HEK293 (cell line): Measurements from ENCODE around the gene NCKAP5.
A peak's percentile ranks its signal among the peaks of the same experiment; 100 is the strongest.

ENCODE experiments used
- CTCF ChIA-PET: fragments of 350-600 bp; formaldehyde crosslinking; extraction: SDS; loops from one replicate; lab custom pipeline; 2021; ENCODE audit warnings: antibody characterized with exemption; lab: Yijun Ruan, JAX
- POLR2A ChIA-PET: fragments of 300-600 bp; formaldehyde crosslinking; extraction: SDS; loops from one replicate; lab custom pipeline; 2020; ENCODE audit warnings: antibody characterized with exemption, inconsistent platforms; lab: Yijun Ruan, JAX
- H3K27ac ChIP-seq: fragments of 200-500 bp; sonication (Bioruptor generic); 2 replicates; pipeline ENCODE4 v1.5.1; 2014; ENCODE audit warnings: low read depth, low read length, control low read depth, inconsistent platforms; ENCODE audit errors: extremely low read depth
- H3K36me3 ChIP-seq, 2 experiments: fragments of 200-500 bp in 1 of 2; sonication (Bioruptor generic) in 1 of 2; 1 replicate in 1 of 2; 2 replicates in 1 of 2; pipeline ENCODE4 v1.5.1; 2014 to 2017; ENCODE audit warnings: inconsistent platforms in 2 of 2, low read length in 2 of 2; ENCODE audit not compliant: control insufficient read depth in 2 of 2, insufficient read depth in 1 of 2
- H3K4me1 ChIP-seq: fragments of 200-500 bp; sonication (Bioruptor generic); 2 replicates; pipeline ENCODE4 v1.5.1; 2014; ENCODE audit warnings: mild to moderate bottlenecking, low read length, inconsistent platforms; ENCODE audit not compliant: control insufficient read depth, insufficient read depth
- H3K4me3 ChIP-seq: 2 replicates; pipeline ENCODE4 v1.5.1; 2011; ENCODE audit warnings: low read depth, mild to moderate bottlenecking, control low read depth, low read length, moderate library complexity
- H3K9me3 ChIP-seq: fragments of 200-500 bp; sonication (Bioruptor generic); 2 replicates; pipeline ENCODE4 v1.5.1; 2014; ENCODE audit warnings: low read depth, low read length, inconsistent platforms; ENCODE audit not compliant: control insufficient read depth, insufficient read depth
- FEZF1 ChIP-seq: fragments of 450-650 bp; formaldehyde crosslinking; IDR thresholded peaks from 2 replicates; pipeline ENCODE4 v1.5.1; 2016; ENCODE audit warnings: missing biosample characterization, missing genetic modification characterization
- GLI4 ChIP-seq: fragments of 450-650 bp; formaldehyde crosslinking; IDR thresholded peaks from 2 replicates; pipeline ENCODE4 v1.5.1; 2016; ENCODE audit warnings: missing biosample characterization, missing genetic modification characterization
- ZNF221 ChIP-seq: fragments of 450-650 bp; formaldehyde crosslinking; IDR thresholded peaks from 2 replicates; pipeline ENCODE4 v1.5.1; 2017; ENCODE audit warnings: missing biosample characterization, missing genetic modification characterization, borderline replicate concordance
- ZNF292 ChIP-seq: fragments of 450-650 bp; formaldehyde crosslinking; IDR thresholded peaks from 2 replicates; pipeline ENCODE4 v1.5.1; 2016; ENCODE audit warnings: low read depth, missing biosample characterization, missing genetic modification characterization, borderline replicate concordance
- ZNF335 ChIP-seq: fragments of 450-650 bp; formaldehyde crosslinking; conservative IDR thresholded peaks from 2 replicates; pipeline ENCODE4 v1.5.1; 2016; ENCODE audit warnings: missing biosample characterization, missing genetic modification characterization
- ZNF391 ChIP-seq: fragments of 450-650 bp; formaldehyde crosslinking; IDR thresholded peaks from 2 replicates; pipeline ENCODE4 v1.5.1; 2016; ENCODE audit warnings: low read depth, missing biosample characterization, missing genetic modification characterization, borderline replicate concordance
- ZNF549 ChIP-seq: fragments of 450-650 bp; IDR thresholded peaks from 2 replicates; pipeline ENCODE4 v1.5.1; 2018; ENCODE audit warnings: missing biosample characterization, missing genetic modification characterization, mild to moderate bottlenecking, inconsistent platforms, moderate library complexity
- ZNF600 ChIP-seq: fragments of 450-650 bp; formaldehyde crosslinking; IDR thresholded peaks from 2 replicates; pipeline ENCODE4 v1.5.1; 2016; ENCODE audit warnings: missing biosample characterization, missing genetic modification characterization
- ZNF747 ChIP-seq: fragments of 450-650 bp; formaldehyde crosslinking; IDR thresholded peaks from 2 replicates; pipeline ENCODE4 v1.5.1; 2016; ENCODE audit warnings: missing biosample characterization, missing genetic modification characterization
- ZNF76 ChIP-seq: fragments of 450-650 bp; formaldehyde crosslinking; IDR thresholded peaks from 2 replicates; pipeline ENCODE4; 2016; ENCODE audit warnings: low read depth, missing biosample characterization, missing genetic modification characterization, borderline replicate concordance
- ZSCAN30 ChIP-seq: fragments of 450-650 bp; IDR thresholded peaks from 2 replicates; pipeline ENCODE4 v1.5.1; 2018; ENCODE audit warnings: missing biosample characterization, mild to moderate bottlenecking, missing genetic modification characterization, moderate library complexity
- TF ChIP-seq, protein P1 (sequence below): fragments of 450-650 bp; formaldehyde crosslinking; conservative IDR thresholded peaks from 2 replicates; pipeline ENCODE4 v1.5.1; 2016; ENCODE audit warnings: low read depth, missing biosample characterization, missing genetic modification characterization
- TF ChIP-seq, protein P2 (sequence below): fragments of 450-650 bp; formaldehyde crosslinking; IDR thresholded peaks from 2 replicates; pipeline ENCODE4 v1.5.1; 2016; ENCODE audit warnings: missing biosample characterization, missing genetic modification characterization
- TF ChIP-seq, protein P3 (sequence below): fragments of 450-650 bp; formaldehyde crosslinking; optimal IDR thresholded peaks from 2 replicates; pipeline ENCODE3; 2016; ENCODE audit warnings: missing biosample characterization, mild to moderate bottlenecking, missing genetic modification characterization
- TF ChIP-seq, protein P4 (sequence below): fragments of 450-650 bp; formaldehyde crosslinking; IDR thresholded peaks from 2 replicates; pipeline ENCODE4 v1.5.1; 2016; ENCODE audit warnings: missing biosample characterization, missing genetic modification characterization

NCKAP5 gene

DNA sequence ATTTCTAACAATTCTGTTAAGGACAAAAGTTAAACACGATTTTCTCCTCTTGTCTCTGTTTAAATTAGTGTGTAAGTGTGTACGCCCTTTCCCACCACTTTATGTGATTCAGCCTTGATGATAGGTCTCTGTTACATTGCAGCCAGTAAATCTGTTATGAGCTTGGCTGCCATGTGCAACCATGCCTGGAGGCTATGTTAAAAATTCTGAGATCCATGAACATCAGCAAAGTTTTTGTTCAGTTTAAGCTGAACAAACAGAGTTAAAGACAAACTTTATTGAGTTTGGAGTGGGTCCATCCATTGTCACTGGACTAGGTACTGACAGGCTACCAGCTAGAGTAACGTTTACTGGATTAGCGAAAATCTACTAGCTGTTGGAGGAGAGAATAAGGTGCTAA is 110.4 kb downstream of the NCKAP5 start:
- no peaks in the 10 kb centered on the region for H3K9me3 ChIP-seq
- POLR2A ChIA-PET = no interaction called here

DNA sequence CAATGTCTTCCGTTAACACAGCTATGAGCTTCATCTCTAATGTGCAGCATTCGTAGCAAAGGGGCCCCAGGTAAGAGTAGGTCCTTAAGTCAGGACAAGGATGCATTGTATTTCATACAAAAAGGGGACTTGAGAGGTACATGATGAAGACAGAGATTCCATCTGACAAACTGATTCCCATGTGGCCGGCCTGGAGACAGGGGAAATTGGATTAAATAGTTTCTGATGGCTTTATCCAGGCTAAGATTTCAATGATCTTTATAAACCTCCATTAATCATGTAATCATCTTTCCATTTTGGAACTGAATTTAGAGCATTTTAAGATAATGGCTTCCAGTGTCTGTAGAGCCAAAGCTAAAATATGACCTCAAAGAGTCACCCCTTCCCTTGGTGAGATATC is 111.3 kb downstream of the NCKAP5 start:
- CTCF ChIA-PET = interaction anchor here (0.7 kb wide), 1 partner anchor 11 kb away, joined by 3 read pairs; no protein-coding TSS in a partner anchor
- no peak for TF ChIP-seq ZNF335 (tag by site-specific recombination)
- TF ChIP-seq ZSCAN30 (tag by site-specific recombination) = no peak
- no peak for TF ChIP-seq ZNF76 (tag by site-specific recombination)
- no peak for TF ChIP-seq ZNF391 (tag by site-specific recombination)
- no peak for TF ChIP-seq GLI4 (tag by site-specific recombination)
- no peak for TF ChIP-seq ZNF747 (tag by site-specific recombination)
- TF ChIP-seq, protein P1, sequence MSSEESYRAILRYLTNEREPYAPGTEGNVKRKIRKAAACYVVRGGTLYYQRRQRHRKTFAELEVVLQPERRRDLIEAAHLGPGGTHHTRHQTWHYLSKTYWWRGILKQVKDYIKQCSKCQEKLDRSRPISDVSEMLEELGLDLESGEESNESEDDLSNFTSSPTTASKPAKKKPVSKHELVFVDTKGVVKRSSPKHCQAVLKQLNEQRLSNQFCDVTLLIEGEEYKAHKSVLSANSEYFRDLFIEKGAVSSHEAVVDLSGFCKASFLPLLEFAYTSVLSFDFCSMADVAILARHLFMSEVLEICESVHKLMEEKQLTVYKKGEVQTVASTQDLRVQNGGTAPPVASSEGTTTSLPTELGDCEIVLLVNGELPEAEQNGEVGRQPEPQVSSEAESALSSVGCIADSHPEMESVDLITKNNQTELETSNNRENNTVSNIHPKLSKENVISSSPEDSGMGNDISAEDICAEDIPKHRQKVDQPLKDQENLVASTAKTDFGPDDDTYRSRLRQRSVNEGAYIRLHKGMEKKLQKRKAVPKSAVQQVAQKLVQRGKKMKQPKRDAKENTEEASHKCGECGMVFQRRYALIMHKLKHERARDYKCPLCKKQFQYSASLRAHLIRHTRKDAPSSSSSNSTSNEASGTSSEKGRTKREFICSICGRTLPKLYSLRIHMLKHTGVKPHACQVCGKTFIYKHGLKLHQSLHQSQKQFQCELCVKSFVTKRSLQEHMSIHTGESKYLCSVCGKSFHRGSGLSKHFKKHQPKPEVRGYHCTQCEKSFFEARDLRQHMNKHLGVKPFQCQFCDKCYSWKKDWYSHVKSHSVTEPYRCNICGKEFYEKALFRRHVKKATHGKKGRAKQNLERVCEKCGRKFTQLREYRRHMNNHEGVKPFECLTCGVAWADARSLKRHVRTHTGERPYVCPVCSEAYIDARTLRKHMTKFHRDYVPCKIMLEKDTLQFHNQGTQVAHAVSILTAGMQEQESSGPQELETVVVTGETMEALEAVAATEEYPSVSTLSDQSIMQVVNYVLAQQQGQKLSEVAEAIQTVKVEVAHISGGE (tag by site-specific recombination) = no peak
- no peak for TF ChIP-seq ZNF600 (tag by site-specific recombination)
- TF ChIP-seq, protein P2, sequence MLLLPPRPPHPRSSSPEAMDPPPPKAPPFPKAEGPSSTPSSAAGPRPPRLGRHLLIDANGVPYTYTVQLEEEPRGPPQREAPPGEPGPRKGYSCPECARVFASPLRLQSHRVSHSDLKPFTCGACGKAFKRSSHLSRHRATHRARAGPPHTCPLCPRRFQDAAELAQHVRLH (tag by site-specific recombination) = no peak
- POLR2A ChIA-PET = no interaction called here
- H3K36me3 ChIP-seq = no peaks in the 10 kb centered on the region
- H3K27ac ChIP-seq = no peak overlapping the region
- H3K4me3 ChIP-seq = no peak overlapping the region
- H3K4me1 ChIP-seq = no peaks in the 10 kb centered on the region
- H3K9me3 ChIP-seq = no peaks in the 10 kb centered on the region

More for the DNA sequence above, 110.4 kb downstream of the NCKAP5 start:
- CTCF ChIA-PET = no interaction called here
- H3K4me1 ChIP-seq = no peaks in the 10 kb centered on the region
- peak; percentile 76 for TF ChIP-seq FEZF1
- no peak for TF ChIP-seq ZNF221 (tag by site-specific recombination)
- no peak overlapping the region for H3K4me3 ChIP-seq
- no peak overlapping the region for H3K27ac ChIP-seq
- no peaks in the 10 kb centered on the region for H3K36me3 ChIP-seq

DNA sequence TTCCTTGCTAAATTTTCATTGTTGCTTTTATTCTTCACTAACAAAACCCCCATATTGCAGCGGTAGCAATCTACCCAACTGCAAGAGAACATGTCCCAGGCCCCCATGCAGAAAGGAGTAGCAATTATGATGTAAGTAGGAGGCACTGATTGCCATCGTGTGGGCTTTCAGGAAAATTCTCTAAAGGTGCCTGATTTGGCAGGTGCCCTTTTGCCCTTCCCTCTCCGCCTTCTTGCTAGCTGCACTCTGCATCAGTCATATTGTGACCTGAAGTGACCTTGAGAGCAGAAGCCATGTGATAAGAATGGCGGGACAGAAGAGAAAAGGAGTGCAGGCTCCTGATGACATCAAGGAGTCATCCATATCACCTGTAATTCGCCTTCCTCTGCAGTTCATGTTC is 112.1 kb downstream of the NCKAP5 start:
- Histone ChIP-seq H3K4me1 (no peaks in the 10 kb centered on the region), H3K36me3 (no peaks in the 10 kb centered on the region), H3K9me3 (no peaks in the 10 kb centered on the region), H3K27ac (no peak overlapping the region)
- TF ChIP-seq ZNF292 (tag by site-specific recombination) (no peak), ZNF549 (tag by site-specific recombination) (no peak)
- TF ChIP-seq, protein P3, sequence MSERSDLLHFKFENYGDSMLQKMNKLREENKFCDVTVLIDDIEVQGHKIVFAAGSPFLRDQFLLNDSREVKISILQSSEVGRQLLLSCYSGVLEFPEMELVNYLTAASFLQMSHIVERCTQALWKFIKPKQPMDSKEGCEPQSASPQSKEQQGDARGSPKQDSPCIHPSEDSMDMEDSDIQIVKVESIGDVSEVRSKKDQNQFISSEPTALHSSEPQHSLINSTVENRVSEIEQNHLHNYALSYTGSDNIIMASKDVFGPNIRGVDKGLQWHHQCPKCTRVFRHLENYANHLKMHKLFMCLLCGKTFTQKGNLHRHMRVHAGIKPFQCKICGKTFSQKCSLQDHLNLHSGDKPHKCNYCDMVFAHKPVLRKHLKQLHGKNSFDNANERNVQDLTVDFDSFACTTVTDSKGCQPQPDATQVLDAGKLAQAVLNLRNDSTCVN = no peak
- TF ChIP-seq, protein P4, sequence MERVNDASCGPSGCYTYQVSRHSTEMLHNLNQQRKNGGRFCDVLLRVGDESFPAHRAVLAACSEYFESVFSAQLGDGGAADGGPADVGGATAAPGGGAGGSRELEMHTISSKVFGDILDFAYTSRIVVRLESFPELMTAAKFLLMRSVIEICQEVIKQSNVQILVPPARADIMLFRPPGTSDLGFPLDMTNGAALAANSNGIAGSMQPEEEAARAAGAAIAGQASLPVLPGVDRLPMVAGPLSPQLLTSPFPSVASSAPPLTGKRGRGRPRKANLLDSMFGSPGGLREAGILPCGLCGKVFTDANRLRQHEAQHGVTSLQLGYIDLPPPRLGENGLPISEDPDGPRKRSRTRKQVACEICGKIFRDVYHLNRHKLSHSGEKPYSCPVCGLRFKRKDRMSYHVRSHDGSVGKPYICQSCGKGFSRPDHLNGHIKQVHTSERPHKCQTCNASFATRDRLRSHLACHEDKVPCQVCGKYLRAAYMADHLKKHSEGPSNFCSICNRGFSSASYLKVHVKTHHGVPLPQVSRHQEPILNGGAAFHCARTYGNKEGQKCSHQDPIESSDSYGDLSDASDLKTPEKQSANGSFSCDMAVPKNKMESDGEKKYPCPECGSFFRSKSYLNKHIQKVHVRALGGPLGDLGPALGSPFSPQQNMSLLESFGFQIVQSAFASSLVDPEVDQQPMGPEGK (tag by site-specific recombination) = no peak
- TF ChIP-seq, all 188 proteins: peak for 0
- no peak overlapping the region for H3K4me3 ChIP-seq
- ChIA-PET POLR2A (no interaction called here), CTCF (interaction anchor here (0.7 to 0.9 kb wide), 2 partner anchors 10 to 321 kb away, joined by 3 to 4 read pairs; no protein-coding TSS in a partner anchor)
